SK-N-SH (cell line): ENCODE measurements around the gene PLAAT1.

Experiments used
- EP300 ChIP-seq, 2 experiments: IDR thresholded peaks; 2 replicates each; pipeline versions ENCODE4 v1.4.0 to v1.6.1; 2012; ENCODE audit warnings: borderline replicate concordance in 1 of 2, low read depth in 1 of 2, low read length in 1 of 2
- EZH2phosphoT487 ChIP-seq: fragments of 200-600 bp; sonication (generic); IDR thresholded peaks from 2 replicates; pipeline ENCODE4 v1.6.1; 2017; ENCODE audit warnings: low read depth, mixed run types, mild to moderate bottlenecking, antibody characterized with exemption, moderate library complexity, borderline replicate concordance
- RFX5 ChIP-seq: IDR thresholded peaks from 2 replicates; pipeline ENCODE4 v1.6.1; 2012; ENCODE audit warnings: mild to moderate bottlenecking, improper control_type of control experiment, low read length
- TF ChIP-seq, protein P1 (sequence below): fragments of 200-600 bp; sonication (generic); IDR thresholded peaks from 2 replicates; pipeline ENCODE4 v1.6.1; 2017; ENCODE audit warnings: antibody characterized with exemption, mild to moderate bottlenecking, moderate library complexity

DNA sequence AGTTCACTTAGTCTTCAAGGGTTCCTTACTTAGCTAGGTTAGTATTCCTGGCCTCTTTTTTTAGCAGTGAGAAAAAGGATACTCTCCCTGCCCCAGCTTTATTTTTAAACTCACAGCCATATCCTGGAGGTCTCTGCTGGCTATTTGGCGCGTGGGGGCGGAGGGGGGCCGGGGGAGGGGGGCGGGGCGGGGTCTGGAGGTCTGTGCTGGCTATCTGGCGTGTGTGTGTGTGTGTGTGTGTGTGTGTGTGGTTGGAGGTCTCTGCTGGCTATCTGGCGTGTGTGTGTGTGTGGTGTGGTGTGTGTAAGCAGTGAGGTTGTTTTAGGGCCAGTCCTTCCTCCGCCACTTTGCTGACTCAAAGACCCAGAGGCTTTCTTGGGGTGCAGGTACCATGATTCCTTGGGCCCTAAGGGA, 579 bp upstream of the PLAAT1 start:
- TF ChIP-seq EP300 (IDR thresholded peaks at IDR 0.05; ENCODE audit: borderline replicate concordance in 1 of 2, low read depth in 1 of 2, low read length in 1 of 2): no peak
- TF ChIP-seq RFX5: no peak
- no peak for TF ChIP-seq EZH2phosphoT487
- TF ChIP-seq, protein P1, sequence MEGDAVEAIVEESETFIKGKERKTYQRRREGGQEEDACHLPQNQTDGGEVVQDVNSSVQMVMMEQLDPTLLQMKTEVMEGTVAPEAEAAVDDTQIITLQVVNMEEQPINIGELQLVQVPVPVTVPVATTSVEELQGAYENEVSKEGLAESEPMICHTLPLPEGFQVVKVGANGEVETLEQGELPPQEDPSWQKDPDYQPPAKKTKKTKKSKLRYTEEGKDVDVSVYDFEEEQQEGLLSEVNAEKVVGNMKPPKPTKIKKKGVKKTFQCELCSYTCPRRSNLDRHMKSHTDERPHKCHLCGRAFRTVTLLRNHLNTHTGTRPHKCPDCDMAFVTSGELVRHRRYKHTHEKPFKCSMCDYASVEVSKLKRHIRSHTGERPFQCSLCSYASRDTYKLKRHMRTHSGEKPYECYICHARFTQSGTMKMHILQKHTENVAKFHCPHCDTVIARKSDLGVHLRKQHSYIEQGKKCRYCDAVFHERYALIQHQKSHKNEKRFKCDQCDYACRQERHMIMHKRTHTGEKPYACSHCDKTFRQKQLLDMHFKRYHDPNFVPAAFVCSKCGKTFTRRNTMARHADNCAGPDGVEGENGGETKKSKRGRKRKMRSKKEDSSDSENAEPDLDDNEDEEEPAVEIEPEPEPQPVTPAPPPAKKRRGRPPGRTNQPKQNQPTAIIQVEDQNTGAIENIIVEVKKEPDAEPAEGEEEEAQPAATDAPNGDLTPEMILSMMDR: no peak
